ENCODE results near the gene USH2A. TPM values are rescaled to one million over a fixed set of nuclear protein-coding genes. Genes with fewer than 3 reads are reported as not detected.

The USH2A gene
- total RNA-seq, 4 donors from 2014 or later: 0.03 to 0.25 TPM; not detected in 2

GRCh38 chr1:216212826-216213225 is 210.4 kb downstream of the USH2A start:
- 93% methylated on average over 1 of the region's 1 CpG for WGBS, 2 donors
- intact Hi-C loops (cut with DNase I; ENCODE audit: low total_unique reads): no loop called here
- DNase-seq (ENCODE audit: low spot score in 2 of 2): no peak
- TF ChIP-seq, protein P1, sequence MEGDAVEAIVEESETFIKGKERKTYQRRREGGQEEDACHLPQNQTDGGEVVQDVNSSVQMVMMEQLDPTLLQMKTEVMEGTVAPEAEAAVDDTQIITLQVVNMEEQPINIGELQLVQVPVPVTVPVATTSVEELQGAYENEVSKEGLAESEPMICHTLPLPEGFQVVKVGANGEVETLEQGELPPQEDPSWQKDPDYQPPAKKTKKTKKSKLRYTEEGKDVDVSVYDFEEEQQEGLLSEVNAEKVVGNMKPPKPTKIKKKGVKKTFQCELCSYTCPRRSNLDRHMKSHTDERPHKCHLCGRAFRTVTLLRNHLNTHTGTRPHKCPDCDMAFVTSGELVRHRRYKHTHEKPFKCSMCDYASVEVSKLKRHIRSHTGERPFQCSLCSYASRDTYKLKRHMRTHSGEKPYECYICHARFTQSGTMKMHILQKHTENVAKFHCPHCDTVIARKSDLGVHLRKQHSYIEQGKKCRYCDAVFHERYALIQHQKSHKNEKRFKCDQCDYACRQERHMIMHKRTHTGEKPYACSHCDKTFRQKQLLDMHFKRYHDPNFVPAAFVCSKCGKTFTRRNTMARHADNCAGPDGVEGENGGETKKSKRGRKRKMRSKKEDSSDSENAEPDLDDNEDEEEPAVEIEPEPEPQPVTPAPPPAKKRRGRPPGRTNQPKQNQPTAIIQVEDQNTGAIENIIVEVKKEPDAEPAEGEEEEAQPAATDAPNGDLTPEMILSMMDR (IDR thresholded peaks at IDR 0.05): no peak
- no peak for TF ChIP-seq POLR2A (IDR thresholded peaks at IDR 0.05)
- no peak overlapping the region for H3K4me3 ChIP-seq (ENCODE audit: low read depth, poor library complexity, severe bottlenecking)

GRCh38 chr1:216210081-216210480 is 213.2 kb downstream of the USH2A start:
- H3K4me3 ChIP-seq (ENCODE audit: low read depth, poor library complexity, severe bottlenecking): no peak overlapping the region
- intact Hi-C loops (cut with DNase I; ENCODE audit: low total_unique reads): no loop called here
- TF ChIP-seq, protein P1 (IDR thresholded peaks at IDR 0.05): no peak
- no peak for TF ChIP-seq POLR2A (IDR thresholded peaks at IDR 0.05)
- 23 to 25% methylated on average over 4 of the region's 4 CpGs for WGBS, 2 donors
- DNase-seq (ENCODE audit: low spot score in 2 of 2): no peak

- intact Hi-C loops (cut with DNase I; ENCODE audit: low total_unique reads): no loop called here
- no peak for DNase-seq (ENCODE audit: low spot score in 2 of 2)
- no peak overlapping the region for H3K4me3 ChIP-seq (ENCODE audit: low read depth, poor library complexity, severe bottlenecking)
- WGBS, 2 donors: 83 to 88% methylated on average over 1 of the region's 1 CpG
- TF ChIP-seq POLR2A (IDR thresholded peaks at IDR 0.05): no peak
Measured at GRCh38 chr1:216209125-216209524, 214.1 kb downstream of the USH2A start.

DNA sequence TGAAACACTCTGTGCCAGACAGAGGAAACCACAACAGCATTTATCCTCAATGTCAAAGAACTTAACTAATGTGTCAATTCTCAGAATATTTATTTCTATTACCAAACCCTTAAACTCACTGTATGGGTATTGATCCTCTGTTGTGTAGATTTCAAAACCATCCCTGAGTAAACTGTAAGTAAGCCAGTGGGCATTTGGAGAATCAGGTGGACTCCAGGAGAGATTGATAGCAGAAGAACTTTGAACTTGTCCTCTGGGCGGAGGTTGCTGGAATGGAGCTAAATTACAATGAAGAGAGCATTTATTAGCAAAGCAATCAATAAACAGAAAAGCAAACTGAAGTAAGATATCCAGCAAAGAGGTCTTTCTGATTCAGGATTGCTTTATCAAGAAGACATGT is 216.1 kb downstream of the USH2A start:
- intact Hi-C loops (cut with DNase I; ENCODE audit: low total_unique reads): no loop called here

DNA sequence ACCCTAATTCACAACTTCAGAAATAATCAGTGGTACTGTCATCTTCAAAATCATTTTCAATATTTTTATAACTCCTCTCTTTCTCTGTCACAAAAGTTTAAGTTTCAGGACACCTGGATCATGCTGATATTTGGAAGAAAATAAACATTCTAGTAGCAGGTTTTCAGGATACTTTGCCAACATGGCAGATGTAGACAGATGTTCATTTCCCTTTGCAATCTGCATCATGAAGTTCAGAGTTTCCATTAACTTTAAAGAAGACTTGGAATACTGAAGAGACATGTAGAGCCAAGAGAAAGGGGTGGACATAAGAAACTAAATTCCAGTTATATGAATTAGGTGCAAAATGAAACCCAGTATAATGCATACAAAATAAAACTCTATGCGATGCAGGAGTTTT is 218.1 kb downstream of the USH2A start:
- intact Hi-C loops (cut with DNase I; ENCODE audit: low total_unique reads): no loop called here
- DNase-seq (ENCODE audit: low spot score in 2 of 2): no peak
- H3K4me3 ChIP-seq (ENCODE audit: low read depth, poor library complexity, severe bottlenecking): no peak overlapping the region
- 88 to 93% methylated on average over 1 of the region's 1 CpG for WGBS, 2 donors
- TF ChIP-seq, protein P1 (IDR thresholded peaks at IDR 0.05): no peak
- TF ChIP-seq POLR2A (IDR thresholded peaks at IDR 0.05): no peak

More for the DNA sequence above, 216.1 kb downstream of the USH2A start:
- TF ChIP-seq, protein P1 (IDR thresholded peaks at IDR 0.05): no peak
- TF ChIP-seq POLR2A (IDR thresholded peaks at IDR 0.05): no peak
- 87 to 96% methylated on average over 1 of the region's 1 CpG for WGBS, 2 donors
- no peak overlapping the region for H3K4me3 ChIP-seq (ENCODE audit: low read depth, poor library complexity, severe bottlenecking)
- DNase-seq (ENCODE audit: low spot score in 2 of 2): no peak

- intact Hi-C loops (cut with DNase I; ENCODE audit: low total_unique reads): no loop called here
- 61% methylated on average over 2 of the region's 2 CpGs for WGBS, 2 donors
- DNase-seq (ENCODE audit: low spot score in 2 of 2): no peak
- no peak overlapping the region for H3K4me3 ChIP-seq (ENCODE audit: low read depth, poor library complexity, severe bottlenecking)
- TF ChIP-seq POLR2A (IDR thresholded peaks at IDR 0.05): no peak
- TF ChIP-seq, protein P1 (IDR thresholded peaks at IDR 0.05): no peak
Measured at GRCh38 chr1:216201946-216202345, 221.3 kb downstream of the USH2A start.

Measured in lower leg skin (tissue), 4 donors.